ENCODE data around the gene OR5H1.
"Not testable (repeated sequence)": the region's sequence is repeated elsewhere in the genome, so short reads cannot be mapped to it uniquely, and the experiment has no call there.

OR5H1 gene

GRCh38 chr3:98130421-98130820 is at the start of gene OR5H1:
Gene OR5H1, plus strand, starts transcription at chr3:98130721. Its CDS starts 1,977 bp downstream, at chr3:98132698.
- DNase-seq (ENCODE audit: low read depth), result no peak

DNA sequence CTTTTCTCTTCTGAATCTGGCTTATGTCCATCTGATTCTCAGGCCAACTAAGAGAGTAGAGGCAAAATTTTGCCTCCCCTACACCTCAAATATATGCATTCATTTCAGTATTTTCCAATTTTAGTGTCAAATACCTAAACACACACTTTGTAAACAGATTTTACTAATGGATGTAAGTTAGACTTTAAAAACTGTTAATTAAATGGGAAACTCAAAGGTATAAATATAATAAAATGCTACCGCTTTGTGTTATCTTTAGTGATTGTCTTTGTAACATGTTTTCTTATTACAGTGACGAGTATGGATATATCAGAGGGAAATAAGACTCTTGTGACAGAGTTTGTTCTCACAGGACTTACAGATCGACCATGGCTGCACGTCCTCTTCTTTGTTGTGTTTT is 43.6 kb upstream of the OR5H1 start, which contains the start of gene OR5AC2:
OR5AC2 (plus strand) TSS at position 301 of the 400 bp plus-strand sequence; CDS start at position 301, 0 bp downstream.
- no peak for DNase-seq (ENCODE audit: low read depth)

GRCh38 chr3:98095882-98096281 is 34.6 kb upstream of the OR5H1 start:
- no peak for DNase-seq (ENCODE audit: low read depth)

GRCh38 chr3:98099848-98100247 is 30.7 kb upstream of the OR5H1 start:
- no peak for DNase-seq (ENCODE audit: low read depth)

DNA sequence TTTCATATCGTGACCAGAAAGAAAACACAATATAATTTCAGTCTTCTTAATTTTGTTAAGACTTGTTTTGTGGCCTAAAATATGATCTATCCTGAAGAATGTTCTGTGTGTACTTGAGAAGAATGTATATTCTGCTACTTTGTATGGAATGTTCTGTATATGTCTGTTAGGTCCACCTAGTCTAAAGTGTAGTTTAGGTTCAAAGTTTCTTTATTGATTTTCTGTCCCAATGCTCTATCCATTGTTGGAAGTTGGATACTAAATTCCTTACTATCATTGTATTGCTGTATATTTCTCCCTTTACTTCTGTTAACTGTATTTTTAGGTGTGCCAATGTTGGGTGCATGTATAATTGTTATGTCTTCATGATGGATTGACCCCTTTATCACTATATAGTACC is 22.4 kb upstream of the OR5H1 start:
- DNase-seq (ENCODE audit: low read depth), result no peak

GRCh38 chr3:98109807-98110549 is 20.5 kb upstream of the OR5H1 start:
- no peak for DNase-seq (ENCODE audit: low read depth)

DNA sequence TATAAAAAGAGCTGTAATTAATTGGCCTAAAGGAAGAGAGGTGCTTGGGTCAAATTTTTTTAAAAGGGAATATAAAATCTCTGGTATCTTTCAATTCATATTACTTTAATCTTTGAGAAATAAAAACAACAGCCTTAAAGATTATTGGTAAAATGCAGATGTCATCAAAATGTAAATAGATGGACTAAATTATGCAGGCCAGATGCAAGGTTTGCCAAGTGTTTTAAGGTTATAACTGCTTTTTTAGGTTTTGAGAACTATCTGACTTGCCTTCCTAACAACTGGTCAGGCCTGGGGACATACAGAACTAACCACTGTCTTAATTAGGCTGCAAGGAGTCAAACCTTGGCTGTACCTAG is 20.0 kb upstream of the OR5H1 start:
- DNase-seq (ENCODE audit: low read depth), result no peak

GRCh38 chr3:98114264-98114663 is 16.3 kb upstream of the OR5H1 start:
- DNase-seq (ENCODE audit: low read depth), result no peak

- no peak for DNase-seq (ENCODE audit: low read depth)
Measured at GRCh38 chr3:98115717-98116116, 14.8 kb upstream of the OR5H1 start.

GRCh38 chr3:98136631-98137030 is 6.1 kb downstream of the OR5H1 start:
- no peak for DNase-seq (ENCODE audit: low read depth)

DNA sequence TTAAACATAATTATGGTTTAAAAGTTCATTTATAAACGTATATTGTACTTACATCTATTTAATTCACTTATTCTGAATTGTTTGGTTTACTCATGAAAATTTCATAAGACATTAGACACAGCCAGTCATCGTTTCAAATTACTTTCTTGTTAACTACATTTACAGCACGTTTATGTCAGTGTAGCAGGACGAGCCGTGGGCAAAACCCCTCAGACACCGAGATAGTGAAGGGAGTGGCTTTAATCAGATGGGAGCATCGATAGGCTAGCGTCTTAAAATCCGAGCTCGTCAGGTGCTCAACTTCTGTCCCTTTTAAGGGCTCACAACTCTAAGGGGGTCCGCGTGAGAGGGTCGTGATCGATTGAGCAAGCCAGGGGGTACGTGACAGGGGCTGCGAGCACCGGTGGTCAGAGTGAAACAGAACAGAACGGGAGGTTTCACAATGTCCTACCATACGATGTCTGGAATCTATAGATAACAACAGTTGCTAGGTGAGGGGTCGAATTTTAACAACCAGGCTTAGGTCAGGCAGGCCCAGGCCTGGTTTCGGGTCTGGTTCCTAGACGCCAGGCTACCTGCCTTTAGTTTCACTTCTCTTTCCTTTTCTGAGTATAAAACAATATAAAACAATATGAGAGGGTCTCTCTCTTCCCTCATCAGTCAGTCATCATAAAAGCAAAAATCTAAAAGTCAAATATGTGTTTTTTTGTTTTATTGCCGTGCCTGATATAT is 7.5 kb downstream of the OR5H1 start:
- DNase-seq (ENCODE audit: low read depth), result not testable (repeated sequence)

GRCh38 chr3:98140531-98140930 is 10.0 kb downstream of the OR5H1 start:
- DNase-seq (ENCODE audit: low read depth), result no peak

DNA sequence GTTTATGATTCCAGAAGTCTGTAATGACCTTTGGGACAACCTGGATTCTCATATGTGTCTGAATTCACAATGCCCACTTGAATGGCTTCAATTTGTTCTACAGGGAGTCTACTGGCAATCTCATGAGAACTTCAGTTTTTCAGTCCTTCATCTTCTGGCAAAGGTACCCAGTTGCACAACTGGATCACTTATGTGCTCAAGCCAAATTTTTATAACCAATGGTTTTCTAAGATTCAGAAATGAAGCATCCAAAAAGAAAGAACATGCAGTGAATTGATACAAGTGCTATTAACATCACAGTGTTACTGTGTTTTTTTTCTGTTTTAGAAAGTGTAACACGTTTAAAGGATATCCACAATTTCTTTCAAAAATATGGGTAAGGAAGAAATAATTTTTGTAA is 16.7 kb downstream of the OR5H1 start, which contains the start of gene OR5H14:
OR5H14 (plus strand) TSS at position 301 of the 400 bp plus-strand sequence. CDS start 1,907 bp downstream, outside the sequence.
- no peak for DNase-seq (ENCODE audit: low read depth)

DNA sequence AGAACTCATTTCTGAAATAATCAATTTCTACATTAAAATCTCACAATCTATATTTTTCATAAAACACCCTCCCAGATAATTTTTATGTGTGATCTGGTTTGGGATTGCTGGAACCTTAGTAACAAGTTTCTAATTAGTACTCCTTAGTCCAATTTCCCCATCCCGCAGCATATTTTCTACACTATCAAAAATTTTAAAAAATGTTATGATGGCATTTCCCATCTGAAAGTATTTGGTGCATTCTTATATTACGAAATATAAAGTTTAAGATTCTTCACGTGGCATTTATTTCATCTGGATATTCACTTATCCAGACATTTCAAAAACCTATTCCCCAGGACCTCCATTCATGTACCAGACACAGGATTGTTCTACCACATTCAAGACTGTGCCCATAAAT is 18.2 kb downstream of the OR5H1 start:
- no peak for DNase-seq (ENCODE audit: low read depth)

DNA sequence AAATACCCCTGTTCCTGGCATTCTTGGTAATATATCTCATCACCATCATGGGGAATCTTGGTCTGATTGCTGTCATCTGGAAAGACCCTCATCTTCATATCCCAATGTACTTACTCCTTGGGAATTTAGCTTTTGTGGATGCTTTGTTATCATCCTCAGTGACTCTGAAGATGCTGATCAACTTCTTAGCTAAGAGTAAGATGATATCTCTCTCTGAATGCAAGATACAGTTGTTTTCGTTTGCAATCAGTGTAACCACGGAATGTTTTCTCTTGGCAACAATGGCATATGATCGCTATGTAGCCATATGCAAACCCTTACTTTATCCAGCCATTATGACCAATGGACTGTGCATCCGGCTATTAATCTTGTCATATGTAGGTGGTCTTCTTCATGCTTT is 18.9 kb downstream of the OR5H1 start:
- DNase-seq (ENCODE audit: low read depth), result not testable (repeated sequence)

GRCh38 chr3:98151241-98151640 is 20.7 kb downstream of the OR5H1 start:
- DNase-seq (ENCODE audit: low read depth), result no peak

DNA sequence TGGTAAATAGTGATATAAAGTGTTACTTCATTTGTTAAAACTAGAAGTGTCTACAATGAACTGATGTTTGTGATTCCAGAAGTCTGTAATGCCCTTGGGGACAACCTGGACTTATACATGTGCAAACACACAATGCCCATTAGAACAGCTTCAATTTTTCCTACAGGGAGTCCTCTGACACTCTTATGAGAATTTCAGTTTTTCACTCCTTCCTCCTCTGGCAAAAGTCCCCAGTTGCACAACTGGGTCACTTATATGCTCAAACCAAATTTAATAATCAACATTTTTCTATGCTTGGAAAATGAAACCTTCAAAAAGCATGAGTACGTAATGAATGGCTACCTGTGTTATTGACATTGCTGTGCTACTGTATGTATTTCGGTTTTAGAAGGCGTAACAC is 35.9 kb downstream of the OR5H1 start, which contains the start of gene OR5H15:
OR5H15 (plus strand) TSS at position 301 of the 400 bp plus-strand sequence. CDS start 2,004 bp downstream, outside the sequence.
- DNase-seq (ENCODE audit: low read depth), result no peak

DNA sequence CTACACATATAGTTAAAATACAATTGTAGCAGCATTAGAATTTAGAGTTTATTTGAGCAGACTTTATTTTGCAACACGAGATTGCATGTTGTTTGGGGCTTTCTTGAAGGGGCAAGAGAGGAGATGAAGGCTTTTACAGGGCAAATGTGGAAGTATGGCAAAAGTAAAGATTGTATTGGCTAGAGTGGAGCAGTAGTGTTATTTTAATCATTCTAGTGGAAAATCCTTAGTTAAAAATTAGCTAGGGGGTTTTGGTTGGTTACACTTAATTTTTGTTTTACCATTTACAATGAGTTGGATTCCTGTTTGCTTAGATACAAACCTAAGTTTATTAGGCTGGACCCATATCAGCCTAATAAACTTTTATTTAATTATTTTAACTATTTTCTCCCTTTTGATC is 40.5 kb downstream of the OR5H1 start:
- no peak for DNase-seq (ENCODE audit: low read depth)

DNA sequence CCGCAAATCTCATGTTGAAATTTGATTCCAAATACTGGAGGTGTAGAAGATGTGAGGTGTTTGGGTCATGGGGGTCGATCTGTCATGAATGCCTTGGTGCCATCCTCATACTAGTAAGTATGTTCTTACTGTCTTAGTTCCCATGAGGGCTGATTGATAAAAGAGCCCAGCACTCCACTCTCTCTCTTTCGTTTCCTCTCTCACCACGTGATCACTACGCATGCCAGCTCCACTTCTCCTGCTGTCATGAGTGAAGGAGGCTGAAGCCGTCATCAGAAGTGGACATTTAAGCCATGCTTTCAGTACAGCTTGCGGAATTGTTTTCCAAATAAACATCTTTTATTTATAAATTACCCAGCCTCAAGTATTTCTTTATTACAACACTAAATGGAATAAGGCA is 42.1 kb downstream of the OR5H1 start:
- DNase-seq (ENCODE audit: low read depth), result no peak

DNA sequence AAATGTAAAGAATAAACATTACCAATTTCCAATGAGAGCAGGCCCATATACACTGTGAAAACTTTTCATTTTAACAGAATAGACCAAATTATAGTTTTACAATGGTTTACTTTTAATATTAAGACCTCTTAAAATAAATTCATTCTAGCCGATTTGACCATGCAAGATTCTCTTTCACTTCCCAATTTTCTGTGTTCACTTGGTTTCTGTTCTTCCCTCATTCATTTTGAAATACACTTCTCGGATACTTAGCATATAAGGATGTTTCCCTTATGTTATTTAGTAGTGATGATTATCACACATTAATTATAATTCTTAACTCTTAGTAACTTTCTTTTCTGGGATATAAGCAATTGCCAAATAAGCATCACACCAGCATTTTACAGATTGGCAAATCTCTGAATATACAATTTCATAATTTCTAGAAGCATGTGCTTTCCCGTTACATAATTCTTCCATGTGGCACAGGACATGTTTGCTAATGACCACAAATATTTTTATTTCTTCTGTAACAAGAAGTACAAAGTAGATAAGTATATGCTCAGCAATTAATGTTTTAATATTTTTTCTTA is 49.9 kb downstream of the OR5H1 start:
- DNase-seq (ENCODE audit: low read depth), result no peak

DNA sequence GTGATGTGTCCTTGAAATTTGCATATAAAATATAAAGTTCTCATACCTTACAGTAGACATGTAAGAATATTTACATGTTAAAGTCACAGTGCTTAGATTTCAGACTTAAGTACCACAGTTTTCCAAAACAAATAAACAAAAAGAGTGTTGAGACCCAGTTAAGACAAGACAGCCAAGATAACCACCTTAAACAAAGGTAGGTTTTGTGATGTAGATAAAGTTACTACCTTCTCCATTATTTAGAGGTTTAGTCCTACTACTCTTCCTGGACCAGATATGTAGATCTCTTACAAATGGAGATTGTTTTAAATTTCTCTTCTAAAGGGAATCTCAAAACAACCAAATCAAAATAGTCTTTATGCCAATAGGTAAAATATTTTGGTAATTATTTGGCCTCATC is 51.7 kb downstream of the OR5H1 start:
- DNase-seq (ENCODE audit: low read depth), result no peak

GRCh38 chr3:98185180-98185579 is 54.7 kb downstream of the OR5H1 start:
- no peak for DNase-seq (ENCODE audit: low read depth)

Data from fibroblast of gingiva (primary cell).